ENCODE results near the gene TRAPPC6A. TPM values are rescaled to one million over a fixed set of nuclear protein-coding genes. Genes with fewer than 3 reads are reported as not detected.

Gene TRAPPC6A
- total RNA-seq, 2 experiments from 2014 or later, result 55.1 to 64.2 TPM

DNA sequence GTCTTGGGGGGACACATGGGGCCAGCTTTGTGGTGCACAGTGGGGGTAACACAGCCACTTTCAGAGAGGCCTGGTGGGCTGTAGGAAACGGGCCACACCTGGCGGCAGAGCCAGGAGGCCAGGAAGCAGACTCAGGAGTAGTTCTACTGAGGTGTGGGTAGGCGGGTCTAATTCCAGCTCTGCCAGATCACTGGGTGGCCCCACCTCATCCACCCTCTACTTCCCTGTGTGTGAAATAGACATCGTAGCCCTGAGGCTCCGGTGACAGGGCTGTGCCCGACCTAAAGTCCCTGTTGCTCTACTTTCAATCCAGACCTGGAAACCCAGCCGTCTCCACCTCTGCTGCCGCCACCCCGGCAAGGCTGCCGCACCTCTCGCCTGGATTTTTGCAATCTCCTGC lies 21.3 kb downstream of the TRAPPC6A start:
- H3K9me3 Mint-ChIP-seq, result no peaks in the 10 kb centered on the region
- peaks cover 4% of the 10 kb centered on the region for H3K36me3 Mint-ChIP-seq (ENCODE audit: low read depth)
- no peak overlapping the region for H3K4me3 Mint-ChIP-seq
- ChIA-PET POLR2A (no interaction called here), CTCF (no interaction called here)
- peaks cover 16% of the 10 kb centered on the region for H3K4me1 Mint-ChIP-seq
- DNase-seq, result no peak
- H3K27me3 Mint-ChIP-seq, result peaks cover 31% of the 10 kb centered on the region
- H3K27ac Mint-ChIP-seq, result no peak overlapping the region

DNA sequence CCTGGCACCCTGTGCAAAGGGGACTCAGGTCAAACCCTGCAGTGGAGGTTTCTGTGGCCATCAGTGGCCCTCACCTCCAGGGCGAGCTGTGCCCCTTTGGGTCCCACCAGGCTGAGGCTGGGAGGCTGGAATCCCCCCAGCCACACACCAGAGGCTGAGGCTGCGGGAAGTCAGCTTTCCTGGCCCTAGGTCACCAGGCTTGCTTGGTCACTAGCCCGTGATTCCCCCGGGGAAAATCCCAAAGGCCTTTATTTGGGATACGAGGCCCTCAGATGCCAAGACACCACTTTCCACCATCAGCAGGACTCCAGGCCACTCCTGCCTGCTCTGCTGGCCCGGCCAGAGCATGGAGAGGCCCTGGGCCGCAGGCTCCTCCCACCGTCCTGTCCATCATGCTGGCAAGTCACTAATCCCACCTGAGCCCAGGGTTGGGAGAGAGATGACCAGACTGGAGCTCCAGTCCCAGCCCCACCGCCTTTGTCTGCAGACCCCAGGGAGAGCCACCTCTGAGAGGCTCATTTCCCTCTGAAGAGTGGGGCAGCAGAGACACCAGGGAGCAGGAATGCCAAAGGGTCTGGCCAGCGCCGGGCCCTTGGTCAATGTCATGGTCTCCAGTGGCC lies 21.9 kb downstream of the TRAPPC6A start:
- Mint-ChIP-seq H3K9me3 (no peaks in the 10 kb centered on the region), H3K4me3 (no peak overlapping the region), H3K27ac (no peak overlapping the region), H3K36me3 (ENCODE audit: low read depth) (peaks cover 4% of the 10 kb centered on the region), H3K27me3 (peaks cover 37% of the 10 kb centered on the region), H3K4me1 (peaks cover 16% of the 10 kb centered on the region)
- DNase-seq, result no peak
- POLR2A ChIA-PET, result no interaction called here
- CTCF ChIA-PET, result interaction anchor here (0.7 kb wide), 1 partner anchor 283 kb away, joined by 3 read pairs; no protein-coding TSS in a partner anchor

DNA sequence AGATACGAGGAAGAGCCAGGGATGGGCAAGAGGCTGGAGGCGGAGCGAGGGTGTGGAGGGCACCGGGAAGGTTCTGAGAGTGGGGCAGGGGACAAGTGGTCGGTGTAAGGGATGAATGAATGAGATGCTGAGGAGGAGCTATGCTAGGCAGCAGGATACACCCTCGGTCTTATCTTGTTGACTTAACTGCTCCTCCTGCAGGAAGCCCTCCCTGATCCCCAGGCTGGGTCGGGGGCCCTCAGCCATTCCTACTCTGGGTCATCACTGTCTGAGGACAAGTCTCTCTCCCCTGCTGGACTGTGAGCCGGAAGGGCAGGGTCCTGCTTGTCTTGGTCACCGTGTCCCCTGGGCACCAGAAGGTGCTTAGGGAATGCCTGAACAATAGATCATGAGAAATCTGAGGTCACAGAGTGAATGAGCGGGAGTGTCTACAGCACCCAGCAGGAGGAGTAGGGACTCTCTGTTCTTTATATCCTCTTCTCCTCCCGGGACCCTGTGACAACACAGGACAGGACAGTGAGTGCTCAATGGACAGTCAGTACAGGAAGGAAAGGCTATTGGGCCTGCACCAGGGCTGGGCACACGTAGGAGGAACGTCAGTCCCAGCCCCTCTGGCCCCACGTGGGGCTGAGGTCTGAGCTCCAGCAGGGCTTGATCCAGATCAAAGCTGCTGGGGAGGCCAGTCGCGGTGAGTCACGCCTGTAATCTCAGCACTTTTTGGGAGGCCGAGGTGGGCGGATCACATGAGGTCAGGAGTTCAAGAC lies 23.8 kb downstream of the TRAPPC6A start:
- peak overlapping the region; percentile 43 for H3K4me3 Mint-ChIP-seq
- H3K9me3 Mint-ChIP-seq, result no peaks in the 10 kb centered on the region
- H3K36me3 Mint-ChIP-seq (ENCODE audit: low read depth), result peaks cover 4% of the 10 kb centered on the region
- no peak overlapping the region for H3K27ac Mint-ChIP-seq
- peaks cover 38% of the 10 kb centered on the region for H3K27me3 Mint-ChIP-seq
- no peak for DNase-seq
- peaks cover 21% of the 10 kb centered on the region for H3K4me1 Mint-ChIP-seq
- CTCF ChIA-PET, result interaction anchor here (0.9 to 1.5 kb wide), 4 partner anchors 10 to 94 kb away, joined by 3 to 5 read pairs (median 3); partner anchors contain the start of genes BLOC1S3 and TRAPPC6A
- POLR2A ChIA-PET, result no interaction called here

DNA sequence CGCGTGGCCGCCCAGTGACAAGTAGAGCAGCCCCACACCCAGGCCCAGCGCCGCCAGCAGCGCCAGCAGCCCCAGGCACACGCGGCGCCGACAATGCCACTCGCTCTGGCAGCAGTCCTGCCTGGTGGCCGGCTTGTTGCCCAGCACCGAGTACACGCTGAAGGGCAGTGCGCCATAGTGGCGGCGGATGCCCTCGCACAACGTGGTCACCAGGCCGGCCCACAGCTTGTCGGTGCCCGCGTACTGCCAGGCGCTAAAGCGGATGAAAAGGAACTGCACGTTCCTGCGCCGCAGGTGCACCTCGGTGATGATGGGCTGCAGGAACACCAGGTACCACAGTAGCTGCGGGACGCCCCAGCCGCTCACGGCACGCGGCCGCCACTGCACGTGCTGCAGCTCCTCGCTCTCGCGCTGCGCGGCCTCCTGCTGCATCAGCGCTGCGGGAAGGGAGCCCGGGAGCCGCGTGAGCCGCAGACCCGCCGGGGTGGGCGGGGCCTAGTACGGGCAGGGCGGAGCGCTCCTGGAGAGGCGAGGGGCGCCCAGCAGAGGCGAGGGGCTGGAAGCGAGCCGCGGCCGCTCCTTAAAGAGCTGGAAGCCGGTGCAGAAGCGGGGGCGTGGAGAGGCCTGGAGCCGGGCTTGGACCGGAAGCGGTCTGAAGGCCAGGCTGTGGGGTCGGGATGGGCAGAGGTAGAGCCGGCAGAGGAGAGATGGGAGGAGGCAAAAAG lies 24.5 kb downstream of the TRAPPC6A start:
- CTCF ChIA-PET, result interaction anchor here (0.5 to 1.5 kb wide), 5 partner anchors 9 to 392 kb away, joined by 3 to 6 read pairs (median 3); partner anchors contain the start of genes BLOC1S3 and TRAPPC6A
- H3K4me3 Mint-ChIP-seq, result peak overlapping the region; percentile 43

DNA sequence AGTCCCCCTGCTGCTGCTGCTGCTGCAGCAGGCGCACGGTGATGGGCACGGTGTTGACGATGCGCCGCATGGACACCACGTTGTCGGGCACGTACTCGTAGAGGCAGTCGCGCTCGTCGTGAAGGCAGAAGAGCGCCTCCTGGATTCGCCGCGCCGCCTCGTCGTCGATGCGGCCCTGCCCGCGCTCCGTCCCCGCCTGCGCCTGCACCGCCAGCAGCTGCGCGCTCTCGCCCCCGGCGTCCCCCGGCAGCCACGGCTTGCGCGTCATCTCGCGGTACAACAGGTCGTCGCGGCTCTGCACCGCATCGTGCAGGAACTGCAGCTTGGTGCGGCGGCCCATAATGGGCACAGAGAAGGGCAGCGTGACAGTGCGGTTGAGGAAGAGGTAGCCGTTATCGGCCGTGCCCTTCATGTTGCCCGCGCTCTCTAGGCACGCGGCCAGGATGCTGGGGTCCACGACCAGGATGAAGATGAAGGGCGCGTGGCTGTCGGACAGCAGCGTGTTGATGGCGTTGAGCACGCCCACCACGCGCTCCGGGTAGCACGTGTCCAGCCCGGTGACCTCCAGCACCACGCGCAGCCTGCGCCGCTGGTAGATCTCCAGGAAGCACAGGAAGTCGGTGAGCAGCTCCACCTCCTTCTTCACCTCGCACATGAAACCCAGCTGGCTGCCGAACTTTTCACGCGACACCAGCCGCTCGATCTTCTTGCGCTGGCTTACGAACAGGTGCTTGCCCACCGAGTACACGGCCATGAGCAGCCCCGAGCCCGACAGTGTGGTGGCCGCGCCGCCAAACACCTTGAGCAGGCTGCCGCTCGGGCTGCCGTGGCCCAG lies 25.3 kb downstream of the TRAPPC6A start:
- Mint-ChIP-seq H3K27me3 (peaks cover 31% of the 10 kb centered on the region), H3K27ac (peak overlapping the region; percentile 80), H3K4me1 (peaks cover 26% of the 10 kb centered on the region), H3K4me3 (peak overlapping the region; percentile 54), H3K36me3 (ENCODE audit: low read depth) (peaks cover 4% of the 10 kb centered on the region), H3K9me3 (no peaks in the 10 kb centered on the region)
- POLR2A ChIA-PET, result no interaction called here
- CTCF ChIA-PET, result interaction anchor here (0.5 to 1.5 kb wide), 5 partner anchors 9 to 391 kb away, joined by 3 to 6 read pairs (median 5); no protein-coding TSS in a partner anchor
- peak; percentile 65 for DNase-seq

More for the DNA sequence above, 24.5 kb downstream of the TRAPPC6A start:
- peaks cover 26% of the 10 kb centered on the region for H3K4me1 Mint-ChIP-seq
- H3K27me3 Mint-ChIP-seq, result peaks cover 37% of the 10 kb centered on the region
- H3K36me3 Mint-ChIP-seq (ENCODE audit: low read depth), result peaks cover 4% of the 10 kb centered on the region
- H3K9me3 Mint-ChIP-seq, result no peaks in the 10 kb centered on the region
- DNase-seq, result peak; percentile 34
- H3K27ac Mint-ChIP-seq, result peak overlapping the region; percentile 80
- POLR2A ChIA-PET, result no interaction called here

DNA sequence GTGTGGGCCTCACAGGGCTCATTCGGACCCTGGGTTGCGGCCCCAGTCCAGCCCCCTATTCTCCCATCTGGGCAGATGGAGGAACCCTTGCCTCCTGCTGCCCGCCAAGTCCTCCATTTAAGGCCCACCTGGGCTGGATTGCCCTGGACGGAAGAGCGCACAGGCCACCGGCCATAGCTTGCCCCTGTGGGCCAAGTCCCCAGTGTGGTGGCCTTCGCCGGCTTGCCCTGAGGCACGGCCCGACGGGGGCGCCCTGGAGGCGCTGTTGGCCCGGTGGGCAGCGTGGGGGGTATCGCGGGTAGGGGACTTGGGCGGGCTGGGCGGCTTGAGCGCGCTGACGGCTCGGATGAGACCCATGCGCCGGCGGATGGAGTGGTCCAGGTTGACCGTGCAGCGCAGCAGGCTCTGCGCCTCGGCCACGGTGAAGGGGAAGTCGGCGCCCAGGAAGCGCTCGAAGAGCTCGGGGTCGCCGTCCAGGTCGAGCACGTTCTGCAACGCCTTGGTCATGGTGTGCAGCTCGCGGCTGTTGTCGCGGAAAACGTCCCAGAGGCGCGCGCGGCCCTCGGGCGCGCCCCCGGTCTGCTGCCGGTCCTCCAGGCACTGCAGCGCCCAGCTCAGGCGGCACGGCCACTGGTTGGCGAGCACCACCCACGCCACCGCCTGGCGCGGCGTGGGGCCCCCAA lies 26.1 kb downstream of the TRAPPC6A start:
- no peak for DNase-seq
- Mint-ChIP-seq H3K27me3 (peaks cover 27% of the 10 kb centered on the region), H3K27ac (peak overlapping the region; percentile 17), H3K4me1 (peaks cover 26% of the 10 kb centered on the region), H3K36me3 (ENCODE audit: low read depth) (peaks cover 4% of the 10 kb centered on the region), H3K4me3 (peak overlapping the region; percentile 24), H3K9me3 (no peaks in the 10 kb centered on the region)
- ChIA-PET POLR2A (no interaction called here), CTCF (interaction anchor here (1.3 kb wide), 1 partner anchor 16 kb away, joined by 5 read pairs; no protein-coding TSS in a partner anchor)

DNA sequence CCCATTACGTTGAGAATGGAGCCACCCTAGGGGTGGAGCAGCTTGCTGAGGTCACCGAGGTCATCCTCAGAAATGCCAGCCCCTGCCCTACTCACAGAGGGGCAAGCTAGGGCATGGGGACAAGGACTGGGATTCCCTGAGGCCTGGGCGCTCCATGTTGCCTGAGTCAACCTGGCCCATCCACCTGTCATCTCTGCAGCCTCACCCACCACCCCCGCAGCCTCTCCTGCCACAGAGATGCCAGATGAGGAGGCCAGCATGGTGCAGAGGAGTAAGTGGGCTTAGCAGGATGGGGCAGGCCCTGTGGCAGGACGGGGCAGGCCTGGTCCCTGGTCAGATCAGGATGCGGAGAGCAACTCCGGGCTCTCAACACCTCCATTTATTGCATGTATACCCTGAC lies 26.7 kb downstream of the TRAPPC6A start:
- Mint-ChIP-seq H3K4me3 (no peak overlapping the region), H3K36me3 (ENCODE audit: low read depth) (peaks cover 4% of the 10 kb centered on the region)

DNA sequence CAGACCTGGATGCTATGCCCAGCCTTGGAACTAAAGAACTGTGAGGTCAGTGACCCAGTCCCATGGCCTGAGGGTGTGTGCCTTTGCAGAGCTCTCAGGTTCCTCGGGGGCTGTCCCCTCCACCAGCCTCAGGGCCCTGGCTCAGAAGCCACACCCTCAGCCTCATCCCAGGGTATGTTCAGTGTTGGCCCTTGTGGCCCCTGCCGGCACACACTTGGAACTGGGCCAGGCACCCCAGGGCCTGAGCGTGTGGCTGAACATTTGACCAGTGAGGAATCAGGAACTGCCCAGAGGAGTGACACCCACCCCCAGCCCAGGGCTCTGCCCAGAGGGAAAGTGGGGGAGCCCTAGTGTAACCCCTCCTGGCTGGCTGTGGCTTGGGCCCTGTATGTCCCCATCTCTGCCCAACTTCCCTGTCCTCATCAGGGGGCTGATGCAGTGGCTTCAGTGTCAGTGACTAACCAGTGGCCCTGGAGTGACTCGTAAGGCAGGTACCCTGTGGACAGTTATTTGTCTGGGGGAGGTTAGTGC lies 27.2 kb downstream of the TRAPPC6A start:
- POLR2A ChIA-PET, result no interaction called here

More for the DNA sequence above, 26.7 kb downstream of the TRAPPC6A start:
- no peak for DNase-seq
- H3K27me3 Mint-ChIP-seq, result peaks cover 26% of the 10 kb centered on the region
- ChIA-PET POLR2A (no interaction called here), CTCF (no interaction called here)
- H3K27ac Mint-ChIP-seq, result peak overlapping the region; percentile 17
- no peaks in the 10 kb centered on the region for H3K9me3 Mint-ChIP-seq
- H3K4me1 Mint-ChIP-seq, result peaks cover 26% of the 10 kb centered on the region

DNA sequence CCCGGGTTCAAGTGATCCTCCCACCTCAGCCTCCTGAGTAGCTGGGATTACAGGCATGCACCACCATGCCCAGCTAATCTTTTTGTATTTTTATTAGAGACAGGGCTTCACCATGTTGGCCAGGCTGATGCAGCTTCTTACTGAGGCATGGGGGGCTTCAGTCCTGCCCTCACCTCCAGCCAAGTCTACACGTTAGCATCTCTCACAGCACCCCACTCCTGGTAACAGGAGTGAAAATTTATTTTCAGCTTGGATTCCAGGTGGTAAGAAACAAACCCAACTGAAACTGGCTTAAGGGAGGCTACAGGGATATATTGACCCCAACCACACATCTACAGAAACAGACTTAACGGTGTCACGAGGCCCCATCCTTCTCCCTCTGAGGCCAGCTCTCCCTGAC lies 27.9 kb downstream of the TRAPPC6A start:
- Mint-ChIP-seq H3K9me3 (no peaks in the 10 kb centered on the region), H3K4me1 (peaks cover 26% of the 10 kb centered on the region), H3K27me3 (peaks cover 24% of the 10 kb centered on the region), H3K36me3 (ENCODE audit: low read depth) (peaks cover 4% of the 10 kb centered on the region), H3K27ac (no peak overlapping the region), H3K4me3 (no peak overlapping the region)
- CTCF ChIA-PET, result interaction anchor here (1.4 kb wide), 1 partner anchor 15 kb away, joined by 3 read pairs; no protein-coding TSS in a partner anchor
- POLR2A ChIA-PET, result no interaction called here
- DNase-seq, result no peak

More for the DNA sequence above, 27.2 kb downstream of the TRAPPC6A start:
- Mint-ChIP-seq H3K4me3 (no peak overlapping the region), H3K27ac (peak overlapping the region; percentile 54), H3K4me1 (peaks cover 26% of the 10 kb centered on the region), H3K27me3 (peaks cover 24% of the 10 kb centered on the region), H3K9me3 (no peaks in the 10 kb centered on the region), H3K36me3 (ENCODE audit: low read depth) (peaks cover 4% of the 10 kb centered on the region)
- CTCF ChIA-PET, result interaction anchor here (1.4 kb wide), 1 partner anchor 14 kb away, joined by 3 read pairs; no protein-coding TSS in a partner anchor
- DNase-seq, result no peak

DNA sequence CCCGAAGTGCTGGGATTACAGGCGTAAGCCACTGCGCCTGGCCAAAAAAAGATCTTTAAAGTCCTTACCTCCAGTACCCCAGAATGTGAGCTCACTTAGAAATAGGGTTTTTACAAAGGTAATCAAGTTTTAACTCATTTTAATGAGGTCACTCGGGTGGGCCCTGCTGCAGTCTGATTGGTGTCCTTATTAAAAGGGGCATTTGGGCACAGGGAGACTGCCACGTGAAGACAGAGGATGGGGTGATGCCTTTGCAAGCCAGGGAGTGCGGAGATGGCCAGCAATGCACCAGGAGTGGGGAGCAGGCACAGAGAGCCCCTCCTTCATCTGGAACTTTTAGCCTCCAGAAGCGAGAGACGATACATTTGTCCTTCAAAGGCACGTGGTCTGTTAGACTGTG lies 28.9 kb downstream of the TRAPPC6A start:
- CTCF ChIA-PET, result interaction anchor here (0.7 to 1.1 kb wide), 2 partner anchors 11 to 34 kb away, joined by 3 read pairs; no protein-coding TSS in a partner anchor
- no peak for DNase-seq
- Mint-ChIP-seq H3K4me1 (peaks cover 24% of the 10 kb centered on the region), H3K27ac (no peak overlapping the region), H3K36me3 (ENCODE audit: low read depth) (peaks cover 4% of the 10 kb centered on the region), H3K4me3 (no peak overlapping the region), H3K9me3 (no peaks in the 10 kb centered on the region), H3K27me3 (peaks cover 18% of the 10 kb centered on the region)
- POLR2A ChIA-PET, result no interaction called here

DNA sequence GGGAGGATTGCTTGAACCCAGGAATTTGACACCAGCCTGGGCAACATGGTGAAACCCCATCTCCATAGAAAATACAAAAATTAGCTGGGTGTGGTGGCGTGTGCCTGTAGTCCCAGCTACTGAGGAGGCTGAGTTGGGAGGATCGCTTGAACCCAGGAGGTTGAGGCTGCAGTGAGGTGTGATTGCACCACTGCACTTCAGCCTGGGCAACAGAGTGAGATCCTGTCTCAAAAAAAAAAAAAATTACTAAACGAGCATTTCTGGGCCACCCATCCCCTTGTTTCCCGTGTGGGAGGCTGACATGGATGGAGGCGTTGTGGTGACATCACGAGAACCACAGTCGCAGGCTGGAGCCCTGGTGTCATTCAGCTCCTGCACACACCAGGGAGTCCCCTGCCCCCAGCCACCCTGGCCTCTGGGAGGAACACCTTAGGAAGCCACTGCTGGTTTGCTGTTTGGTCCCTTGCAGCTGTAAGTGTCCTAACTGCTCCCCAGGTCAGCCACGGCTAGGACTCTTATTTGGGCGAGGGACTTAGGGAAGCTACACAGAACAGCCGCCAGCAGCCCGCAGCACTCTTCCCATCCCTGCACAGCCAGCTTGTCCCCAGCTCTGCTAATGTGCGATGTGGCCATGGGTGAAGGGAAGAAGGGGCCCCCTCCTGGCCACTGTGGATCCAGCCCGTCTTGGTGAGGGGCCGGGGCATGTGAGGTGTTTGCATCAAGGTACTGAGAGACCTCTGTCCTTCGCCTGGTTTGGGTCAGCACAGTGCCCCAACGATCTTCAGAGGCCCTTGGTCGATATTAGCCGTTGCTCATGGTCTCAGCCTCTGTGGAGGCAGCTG lies 30.0 kb downstream of the TRAPPC6A start:
- no peak for DNase-seq
- H3K4me3 Mint-ChIP-seq, result no peak overlapping the region
- peaks cover 4% of the 10 kb centered on the region for H3K36me3 Mint-ChIP-seq (ENCODE audit: low read depth)
- peaks cover 12% of the 10 kb centered on the region for H3K27me3 Mint-ChIP-seq
- H3K9me3 Mint-ChIP-seq, result no peaks in the 10 kb centered on the region
- CTCF ChIA-PET, result interaction anchor here (1.1 kb wide), 1 partner anchor 35 kb away, joined by 3 read pairs; no protein-coding TSS in a partner anchor
- H3K27ac Mint-ChIP-seq, result no peak overlapping the region
- peaks cover 15% of the 10 kb centered on the region for H3K4me1 Mint-ChIP-seq
- POLR2A ChIA-PET, result no interaction called here
